BLaER1 (cell line): ENCODE results near the gene CNTN5.

Experiments
- H3K27ac ChIP-seq: shearing (Covaris generic); formaldehyde crosslinking; 2 replicates; pipeline ENCODE4 v1.8.1; 2022
- H3K27me3 ChIP-seq: shearing (Covaris generic); formaldehyde crosslinking; 2 replicates; pipeline ENCODE4 v1.8.1; 2022
- H3K36me3 ChIP-seq: shearing (Covaris generic); formaldehyde crosslinking; 2 replicates; pipeline ENCODE4 v1.8.1; 2022
- H3K4me1 ChIP-seq: shearing (Covaris generic); formaldehyde crosslinking; 2 replicates; pipeline ENCODE4 v1.8.1; 2022
- H3K4me2 ChIP-seq: shearing (Covaris generic); formaldehyde crosslinking; 2 replicates; pipeline ENCODE4 v1.8.1; 2022
- H3K4me3 ChIP-seq: shearing (Covaris generic); formaldehyde crosslinking; 2 replicates; pipeline ENCODE4 v1.8.1; 2022
- H3K9ac ChIP-seq: shearing (Covaris generic); formaldehyde crosslinking; 2 replicates; pipeline ENCODE4 v1.8.1; 2022
- H3K9me3 ChIP-seq: shearing (Covaris generic); formaldehyde crosslinking; 2 replicates; pipeline ENCODE4 v1.8.1; 2022
- H4K20me1 ChIP-seq: shearing (Covaris generic); formaldehyde crosslinking; 2 replicates; pipeline ENCODE4 v1.8.1; 2022
- Cebpa-rat ChIP-seq: shearing (Covaris generic); IDR thresholded peaks from 2 replicates; pipeline ENCODE4 v1.8.1; 2022

Gene CNTN5

DNA sequence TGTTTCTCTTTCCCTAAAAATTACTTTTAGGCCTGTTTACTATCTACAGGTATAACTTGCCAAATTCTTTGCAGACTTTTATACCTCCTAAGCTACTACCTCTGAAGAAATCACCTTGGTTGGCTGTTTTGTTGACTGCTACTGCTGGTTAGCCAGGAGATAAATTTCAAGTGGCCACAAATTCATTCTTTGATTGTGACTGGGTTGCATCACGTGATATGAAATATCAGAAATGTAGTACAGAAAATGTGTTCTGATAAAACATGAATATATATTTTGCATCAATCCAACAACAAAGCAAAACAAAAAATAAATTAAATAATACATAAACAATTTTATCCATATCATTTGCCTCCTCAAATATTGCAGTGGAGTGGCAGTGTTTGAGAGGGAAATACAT lies 291.1 kb downstream of the CNTN5 start:
- TF ChIP-seq Cebpa-rat, result no peak
- no peak overlapping the region for H3K9ac ChIP-seq
- H3K4me2 ChIP-seq, result no peak overlapping the region
- H3K27ac ChIP-seq, result no peak overlapping the region
- H3K9me3 ChIP-seq, result no peaks in the 10 kb centered on the region
- H3K4me1 ChIP-seq, result no peaks in the 10 kb centered on the region
- no peak overlapping the region for H3K4me3 ChIP-seq
- H4K20me1 ChIP-seq, result no peaks in the 10 kb centered on the region
- no peaks in the 10 kb centered on the region for H3K27me3 ChIP-seq
- H3K36me3 ChIP-seq, result no peaks in the 10 kb centered on the region

DNA sequence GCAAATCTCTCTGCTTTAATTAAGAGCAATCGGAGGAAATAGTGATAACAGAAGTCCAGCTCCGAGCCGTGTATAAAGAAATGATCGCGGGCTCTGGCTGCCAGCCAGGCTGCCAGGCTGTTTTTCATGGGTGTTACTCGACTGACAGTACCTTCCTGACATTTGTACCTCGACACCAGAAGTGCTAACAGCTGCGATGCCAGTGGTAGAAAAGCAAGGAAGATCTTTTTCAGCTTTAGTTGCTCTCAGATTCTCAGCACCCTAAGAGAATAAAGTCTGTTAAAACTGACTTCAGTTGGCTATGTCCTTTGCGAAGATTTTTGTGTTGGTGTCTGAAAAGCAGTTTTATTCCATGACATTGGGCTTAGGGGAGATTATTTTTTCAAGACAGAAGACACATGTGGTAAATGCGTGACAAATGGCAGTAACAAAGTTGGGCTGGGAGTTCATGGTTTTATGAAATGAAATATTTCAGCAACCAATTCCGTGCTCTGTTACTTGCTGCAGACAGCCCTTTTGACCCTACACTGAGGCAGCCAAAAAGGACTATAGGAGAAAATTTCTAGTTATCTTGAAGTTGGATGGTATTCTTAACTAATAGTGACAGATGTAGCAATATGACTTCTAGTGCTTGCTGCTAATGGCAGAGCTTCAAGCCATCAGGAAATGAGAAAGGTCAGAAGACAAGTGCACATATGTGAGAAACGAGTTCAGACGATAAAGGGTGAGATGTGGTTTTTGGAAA lies 296.2 kb downstream of the CNTN5 start:
- no peaks in the 10 kb centered on the region for H3K9me3 ChIP-seq

DNA sequence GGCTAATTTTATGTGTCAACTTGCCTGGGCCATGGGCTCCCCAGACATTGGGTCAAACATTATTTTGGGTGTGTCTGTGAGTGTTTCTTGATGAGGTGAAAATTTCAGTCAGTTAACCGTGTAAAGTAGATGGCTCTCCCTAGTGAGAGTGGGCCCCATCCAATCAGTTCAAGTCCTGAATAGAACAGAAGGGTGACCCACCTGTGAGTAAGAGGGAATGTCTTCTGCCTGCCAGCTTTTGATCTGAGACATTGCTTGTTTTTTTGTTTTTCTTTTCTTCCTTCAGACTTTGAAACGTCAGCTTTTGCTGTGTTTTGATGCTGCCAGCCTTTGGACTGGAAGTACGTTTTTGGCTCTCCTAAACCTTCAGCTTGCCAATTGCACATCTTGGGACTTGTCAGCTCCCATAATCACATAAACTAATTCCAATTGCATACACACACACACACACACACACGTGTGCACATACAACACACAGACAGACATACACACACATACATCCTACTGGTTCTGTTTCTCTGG lies 300.1 kb downstream of the CNTN5 start:
- no peak overlapping the region for H3K4me2 ChIP-seq
- H4K20me1 ChIP-seq, result no peaks in the 10 kb centered on the region
- H3K9me3 ChIP-seq, result no peaks in the 10 kb centered on the region
- H3K4me3 ChIP-seq, result no peak overlapping the region
- no peak overlapping the region for H3K27ac ChIP-seq
- no peaks in the 10 kb centered on the region for H3K27me3 ChIP-seq
- H3K36me3 ChIP-seq, result no peaks in the 10 kb centered on the region
- TF ChIP-seq Cebpa-rat, result no peak
- no peaks in the 10 kb centered on the region for H3K4me1 ChIP-seq
- no peak overlapping the region for H3K9ac ChIP-seq

More for the DNA sequence above, 296.2 kb downstream of the CNTN5 start:
- Histone ChIP-seq H3K4me2 (no peak overlapping the region), H3K4me3 (no peak overlapping the region), H3K27me3 (no peaks in the 10 kb centered on the region), H3K9ac (no peak overlapping the region), H3K36me3 (no peaks in the 10 kb centered on the region), H4K20me1 (no peaks in the 10 kb centered on the region), H3K4me1 (no peaks in the 10 kb centered on the region), H3K27ac (no peak overlapping the region)
- no peak for TF ChIP-seq Cebpa-rat

DNA sequence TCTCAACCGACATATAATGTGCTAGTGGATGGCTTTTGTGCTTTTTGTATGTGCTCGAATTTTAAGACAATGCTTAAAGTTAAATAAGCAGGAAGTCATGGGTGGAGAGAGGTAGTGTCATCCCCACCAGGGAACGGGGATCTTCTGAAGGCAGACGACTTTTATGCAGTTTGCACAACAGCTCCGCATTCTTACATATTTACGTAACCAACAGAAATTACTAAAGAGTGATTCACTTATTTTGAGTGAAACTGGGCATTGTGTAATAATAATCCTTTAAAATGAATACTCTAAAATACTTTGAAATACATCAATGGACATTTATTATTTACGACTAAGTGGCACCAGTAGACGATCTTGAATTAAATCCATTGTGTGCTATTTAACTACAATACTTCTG lies 305.1 kb downstream of the CNTN5 start:
- H3K4me1 ChIP-seq, result no peaks in the 10 kb centered on the region
- H3K27me3 ChIP-seq, result no peaks in the 10 kb centered on the region
- no peak overlapping the region for H3K9ac ChIP-seq
- H4K20me1 ChIP-seq, result no peaks in the 10 kb centered on the region
- H3K27ac ChIP-seq, result no peak overlapping the region
- no peaks in the 10 kb centered on the region for H3K36me3 ChIP-seq
- no peak overlapping the region for H3K4me2 ChIP-seq
- no peak overlapping the region for H3K4me3 ChIP-seq
- TF ChIP-seq Cebpa-rat, result no peak
- no peaks in the 10 kb centered on the region for H3K9me3 ChIP-seq

DNA sequence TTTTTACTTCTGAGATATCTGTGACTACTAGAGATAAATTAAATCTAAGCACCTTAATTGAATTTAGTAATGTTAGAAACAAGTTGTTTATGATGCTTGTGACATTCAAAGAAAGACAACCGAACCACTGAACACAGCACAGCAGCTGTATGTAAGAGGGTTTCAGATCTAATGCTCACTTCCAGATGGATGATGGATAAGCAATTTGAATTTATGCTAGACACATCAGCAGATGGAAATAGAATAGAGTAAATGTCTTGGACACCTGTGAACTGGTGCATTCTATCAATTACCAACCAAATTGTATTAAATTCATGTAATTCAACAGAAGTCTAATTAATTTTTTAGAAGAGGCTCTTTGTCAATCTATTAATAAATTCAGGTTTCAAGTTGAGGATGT lies 306.3 kb downstream of the CNTN5 start:
- TF ChIP-seq Cebpa-rat, result no peak
- no peak overlapping the region for H3K9ac ChIP-seq
- H3K4me3 ChIP-seq, result no peak overlapping the region
- H3K27ac ChIP-seq, result no peak overlapping the region
- H3K27me3 ChIP-seq, result no peaks in the 10 kb centered on the region
- H4K20me1 ChIP-seq, result no peaks in the 10 kb centered on the region
- H3K4me2 ChIP-seq, result no peak overlapping the region
- H3K36me3 ChIP-seq, result no peaks in the 10 kb centered on the region
- H3K4me1 ChIP-seq, result no peaks in the 10 kb centered on the region
- no peaks in the 10 kb centered on the region for H3K9me3 ChIP-seq

DNA sequence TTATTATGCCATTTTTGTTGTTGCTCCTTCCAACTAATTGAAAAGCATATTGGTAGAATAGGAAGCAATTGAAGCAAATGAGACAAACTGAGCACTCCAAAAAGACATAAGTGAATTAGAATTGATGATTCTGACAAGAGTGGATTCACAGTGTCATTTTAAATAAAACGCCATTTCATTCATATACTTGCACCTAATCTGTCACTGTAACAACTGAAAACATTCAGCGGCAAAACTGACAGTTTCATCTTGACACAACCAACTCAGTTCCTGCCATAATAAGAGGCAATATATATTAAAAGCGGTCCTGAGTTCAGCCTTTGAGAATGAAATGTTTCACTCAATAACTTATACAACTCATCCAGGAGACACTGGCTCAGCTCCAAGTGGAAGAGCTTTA lies 306.8 kb downstream of the CNTN5 start:
- Histone ChIP-seq H3K9ac (no peak overlapping the region), H3K9me3 (no peaks in the 10 kb centered on the region), H3K36me3 (no peaks in the 10 kb centered on the region), H3K27ac (no peak overlapping the region), H3K4me2 (no peak overlapping the region), H4K20me1 (no peaks in the 10 kb centered on the region), H3K27me3 (no peaks in the 10 kb centered on the region), H3K4me1 (no peaks in the 10 kb centered on the region), H3K4me3 (no peak overlapping the region)
- TF ChIP-seq Cebpa-rat, result no peak

DNA sequence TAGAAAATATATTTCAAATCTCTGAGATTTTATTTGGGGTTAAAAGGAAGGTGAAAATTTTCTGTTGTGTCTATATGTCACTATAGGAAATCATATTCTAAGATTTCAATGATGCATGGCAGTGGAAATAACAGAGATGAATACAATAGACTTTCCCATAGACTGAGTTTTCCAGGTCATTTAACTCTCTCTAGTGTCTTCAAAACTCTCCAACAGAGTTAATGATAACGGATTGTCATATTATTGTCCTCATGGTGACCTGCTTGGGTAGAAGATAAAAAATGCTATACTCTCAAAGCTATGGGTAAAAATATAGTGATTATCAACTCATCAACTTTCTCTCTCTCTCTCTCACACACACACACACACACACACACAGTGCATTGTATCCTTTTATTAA lies 312.9 kb downstream of the CNTN5 start:
- no peak overlapping the region for H3K4me3 ChIP-seq
- TF ChIP-seq Cebpa-rat, result no peak
- H3K9me3 ChIP-seq, result no peaks in the 10 kb centered on the region
- H4K20me1 ChIP-seq, result no peaks in the 10 kb centered on the region
- H3K36me3 ChIP-seq, result no peaks in the 10 kb centered on the region
- H3K4me2 ChIP-seq, result no peak overlapping the region
- no peak overlapping the region for H3K27ac ChIP-seq
- H3K4me1 ChIP-seq, result no peaks in the 10 kb centered on the region
- no peaks in the 10 kb centered on the region for H3K27me3 ChIP-seq
- H3K9ac ChIP-seq, result no peak overlapping the region

DNA sequence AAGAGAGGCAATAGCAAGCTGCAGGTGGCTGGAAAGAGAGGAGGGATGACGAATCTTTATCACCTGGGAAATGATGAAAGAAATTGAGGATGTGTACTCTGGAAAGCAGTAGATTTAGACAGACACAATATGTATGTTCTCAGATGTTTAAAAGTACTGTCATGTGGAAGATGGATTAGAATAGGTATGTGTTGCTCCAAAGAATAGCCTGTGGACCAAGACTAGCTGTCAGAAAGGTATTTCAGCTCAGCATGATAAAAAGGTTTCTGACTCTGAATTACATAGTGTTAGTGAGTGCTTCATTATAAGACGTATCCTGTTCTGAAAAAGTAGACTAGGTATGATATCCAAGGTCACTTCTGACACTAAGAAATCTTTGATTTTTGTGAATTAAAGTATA lies 322.4 kb downstream of the CNTN5 start:
- Histone ChIP-seq H3K4me3 (no peak overlapping the region), H3K27me3 (no peaks in the 10 kb centered on the region), H3K9me3 (no peaks in the 10 kb centered on the region), H3K4me1 (no peaks in the 10 kb centered on the region), H3K9ac (no peak overlapping the region), H4K20me1 (no peaks in the 10 kb centered on the region), H3K4me2 (no peak overlapping the region), H3K27ac (no peak overlapping the region), H3K36me3 (no peaks in the 10 kb centered on the region)
- no peak for TF ChIP-seq Cebpa-rat

DNA sequence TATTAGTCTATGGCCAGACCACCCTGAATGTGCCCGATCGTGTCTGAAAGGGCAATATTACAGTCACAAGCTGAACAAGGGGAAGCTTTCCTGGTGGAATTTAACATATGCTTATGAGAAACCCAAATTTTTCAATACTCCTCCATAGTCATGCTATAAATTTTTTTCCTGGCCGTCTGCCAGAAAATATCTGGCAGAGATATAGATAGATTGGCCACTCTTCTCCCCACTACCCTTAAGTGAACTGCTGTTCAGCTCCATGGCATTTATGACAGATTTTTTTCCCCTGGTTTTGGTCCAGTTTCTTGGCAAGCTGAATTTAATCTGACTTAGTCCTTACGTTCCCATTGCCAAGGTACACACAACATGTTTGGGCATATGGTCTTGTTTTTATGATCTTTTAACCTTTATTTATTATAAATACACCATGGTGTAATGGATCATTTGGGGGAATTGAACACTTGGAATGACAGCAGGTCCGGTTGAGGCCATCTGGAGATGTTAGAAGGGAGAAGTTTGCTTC lies 328.5 kb downstream of the CNTN5 start:
- no peaks in the 10 kb centered on the region for H3K36me3 ChIP-seq
- H3K9me3 ChIP-seq, result no peaks in the 10 kb centered on the region
- no peak overlapping the region for H3K4me3 ChIP-seq
- no peak for TF ChIP-seq Cebpa-rat
- no peak overlapping the region for H3K27ac ChIP-seq
- H3K9ac ChIP-seq, result no peak overlapping the region
- no peaks in the 10 kb centered on the region for H3K27me3 ChIP-seq
- H3K4me1 ChIP-seq, result no peaks in the 10 kb centered on the region
- no peaks in the 10 kb centered on the region for H4K20me1 ChIP-seq
- H3K4me2 ChIP-seq, result no peak overlapping the region

DNA sequence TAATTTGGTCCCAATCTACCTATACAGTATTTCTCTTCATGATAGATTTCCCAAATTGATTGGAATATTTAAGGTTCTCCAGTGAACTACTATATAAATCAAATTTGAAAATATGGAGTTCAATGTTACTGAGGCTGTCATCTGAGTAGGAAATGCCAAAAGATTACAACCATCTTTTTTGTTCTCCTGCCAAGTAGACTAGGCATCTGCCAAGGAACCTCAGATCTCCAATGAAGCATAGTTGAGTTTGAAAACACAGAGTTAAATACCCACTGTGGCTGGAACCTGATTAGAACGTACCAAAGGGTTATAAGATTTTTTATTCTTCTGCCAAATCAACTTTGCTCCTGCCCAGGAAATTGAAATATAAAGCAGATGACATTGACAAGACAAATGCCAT lies 330.9 kb downstream of the CNTN5 start:
- Histone ChIP-seq H3K4me1 (no peaks in the 10 kb centered on the region), H3K4me3 (no peak overlapping the region), H3K9me3 (no peaks in the 10 kb centered on the region), H3K36me3 (no peaks in the 10 kb centered on the region), H3K27me3 (no peaks in the 10 kb centered on the region), H3K27ac (no peak overlapping the region), H4K20me1 (no peaks in the 10 kb centered on the region), H3K4me2 (no peak overlapping the region), H3K9ac (no peak overlapping the region)
- no peak for TF ChIP-seq Cebpa-rat
